Measurements from ENCODE around the gene ANXA4.
"Not testable (repeated sequence)": the region's sequence is repeated elsewhere in the genome, so short reads cannot be mapped to it uniquely, and the experiment has no call there.

ANXA4 gene

DNA sequence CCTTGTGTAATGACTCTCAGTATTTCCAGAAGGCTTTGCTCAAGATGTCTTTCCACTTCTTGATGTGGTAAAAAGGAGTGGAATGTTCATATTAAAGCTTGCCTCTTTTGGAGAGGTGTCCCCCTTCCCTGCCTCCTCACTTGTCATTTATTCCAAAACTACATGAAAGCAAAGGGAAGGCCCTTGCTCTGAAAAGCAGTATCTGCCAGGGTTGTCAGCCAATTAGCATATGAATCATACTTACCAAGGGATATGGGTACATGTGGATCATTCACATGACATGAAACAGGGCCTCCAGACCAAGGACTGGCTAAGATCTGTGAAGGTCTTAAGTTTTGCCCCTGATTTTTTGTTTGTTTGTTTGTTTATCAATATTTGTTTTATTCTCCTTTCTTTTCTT, 31.3 kb downstream of the ANXA4 start:
- DNase-seq (ENCODE audit: low read depth in 1 of 2, low spot score in 1 of 2): no peak
- no peaks in the 10 kb centered on the region for H3K27me3 ChIP-seq (ENCODE audit: insufficient read depth, poor library complexity, severe bottlenecking)
- TF ChIP-seq, protein P1, sequence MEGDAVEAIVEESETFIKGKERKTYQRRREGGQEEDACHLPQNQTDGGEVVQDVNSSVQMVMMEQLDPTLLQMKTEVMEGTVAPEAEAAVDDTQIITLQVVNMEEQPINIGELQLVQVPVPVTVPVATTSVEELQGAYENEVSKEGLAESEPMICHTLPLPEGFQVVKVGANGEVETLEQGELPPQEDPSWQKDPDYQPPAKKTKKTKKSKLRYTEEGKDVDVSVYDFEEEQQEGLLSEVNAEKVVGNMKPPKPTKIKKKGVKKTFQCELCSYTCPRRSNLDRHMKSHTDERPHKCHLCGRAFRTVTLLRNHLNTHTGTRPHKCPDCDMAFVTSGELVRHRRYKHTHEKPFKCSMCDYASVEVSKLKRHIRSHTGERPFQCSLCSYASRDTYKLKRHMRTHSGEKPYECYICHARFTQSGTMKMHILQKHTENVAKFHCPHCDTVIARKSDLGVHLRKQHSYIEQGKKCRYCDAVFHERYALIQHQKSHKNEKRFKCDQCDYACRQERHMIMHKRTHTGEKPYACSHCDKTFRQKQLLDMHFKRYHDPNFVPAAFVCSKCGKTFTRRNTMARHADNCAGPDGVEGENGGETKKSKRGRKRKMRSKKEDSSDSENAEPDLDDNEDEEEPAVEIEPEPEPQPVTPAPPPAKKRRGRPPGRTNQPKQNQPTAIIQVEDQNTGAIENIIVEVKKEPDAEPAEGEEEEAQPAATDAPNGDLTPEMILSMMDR (IDR thresholded peaks at IDR 0.05; ENCODE audit: insufficient read depth, low read length): no peak
- no peak for TF ChIP-seq POLR2AphosphoS5 (IDR thresholded peaks at IDR 0.05; ENCODE audit: low read depth)
- no peak overlapping the region for H3K4me3 ChIP-seq (replicated peaks; ENCODE audit: insufficient read depth, low read length)
- no peak overlapping the region for H3K27ac ChIP-seq (replicated peaks)

DNA sequence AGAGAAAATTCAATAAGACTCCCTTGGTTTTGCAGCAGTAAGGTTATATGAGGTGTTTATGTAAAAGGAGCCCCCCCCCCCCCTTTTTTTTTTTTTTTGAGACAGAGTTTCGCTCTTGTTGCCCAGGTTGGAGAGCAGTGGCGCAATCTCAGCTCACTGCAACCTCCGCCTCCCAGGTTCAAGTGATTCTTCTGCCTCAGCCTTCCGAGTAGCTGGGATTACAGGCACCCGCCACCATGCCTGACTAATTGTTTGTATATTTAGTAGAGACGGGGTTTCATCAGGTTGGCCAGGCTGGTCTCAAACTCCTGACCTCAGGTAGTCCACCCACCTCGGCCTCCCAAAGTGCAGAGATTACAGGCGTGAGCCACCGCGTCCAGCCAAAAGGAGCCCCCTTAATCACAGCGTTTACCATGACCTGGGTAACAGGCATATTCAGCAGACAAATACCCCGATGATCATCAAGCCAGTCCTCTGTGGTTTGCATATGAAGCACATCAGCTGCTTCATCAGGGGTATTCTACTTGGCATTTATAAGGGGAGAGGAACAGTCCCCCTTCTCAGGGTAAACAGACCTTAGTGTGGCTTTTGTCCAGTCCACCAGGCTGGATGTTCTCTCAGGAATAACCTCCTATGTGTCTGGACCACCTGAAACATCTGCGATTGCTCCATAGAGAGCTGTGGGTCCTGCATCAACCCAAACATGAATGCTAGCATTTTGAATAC, 32.5 kb downstream of the ANXA4 start:
- DNase-seq (ENCODE audit: low read depth in 1 of 2, low spot score in 1 of 2); H3K4me3 ChIP-seq (replicated peaks; ENCODE audit: insufficient read depth, low read length); H3K27me3 ChIP-seq (ENCODE audit: insufficient read depth, poor library complexity, severe bottlenecking); H3K27ac ChIP-seq (replicated peaks): not testable (repeated sequence)

DNA sequence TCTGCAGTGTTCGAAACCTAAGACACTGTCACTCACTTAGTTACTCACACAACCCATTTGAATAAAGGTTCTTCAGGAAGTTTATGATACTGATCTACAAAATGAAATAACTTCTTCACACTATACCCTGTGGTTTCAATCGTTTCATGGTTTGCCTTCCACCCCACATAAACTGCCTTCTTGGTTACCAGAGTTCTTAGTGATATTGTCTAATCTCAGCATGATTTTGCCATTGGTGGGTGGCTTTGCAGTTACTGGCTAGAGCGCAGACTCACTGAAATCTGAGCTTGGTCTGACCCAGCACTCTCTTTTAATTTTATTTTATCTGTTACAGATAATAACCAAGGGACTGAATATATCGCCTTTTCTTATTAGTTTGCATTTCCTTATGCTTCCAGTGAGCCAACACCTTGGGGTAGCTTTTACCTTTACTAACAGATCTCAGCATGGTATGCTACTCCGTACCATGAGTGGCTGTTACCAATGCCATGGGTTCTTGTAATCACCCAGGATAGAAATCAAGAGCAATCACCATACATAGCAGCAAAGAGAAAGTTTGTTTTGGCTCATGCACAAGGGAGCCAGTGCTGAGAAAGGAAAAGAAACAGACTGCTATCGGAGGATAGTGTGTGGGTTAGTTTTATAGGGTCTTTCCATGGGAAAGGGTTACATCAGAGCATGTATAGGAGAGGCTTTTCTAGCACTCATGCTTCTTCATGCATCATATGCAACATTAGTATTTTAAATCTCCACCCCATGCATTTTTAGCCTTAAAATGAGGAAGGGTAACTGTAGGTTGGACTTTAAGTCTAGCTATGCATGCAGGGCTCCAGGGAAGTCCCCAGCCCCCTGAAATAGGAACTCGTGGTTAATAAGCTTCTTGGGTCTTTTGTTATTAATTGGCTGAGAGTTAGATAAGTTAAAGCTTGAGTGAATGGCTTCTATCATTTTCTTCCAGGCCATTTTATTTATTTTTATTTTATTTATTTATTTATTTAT, 33.3 kb downstream of the ANXA4 start:
- Histone ChIP-seq H3K27ac (replicated peaks) (no peak overlapping the region), H3K4me3 (replicated peaks; ENCODE audit: insufficient read depth, low read length) (no peak overlapping the region), H3K27me3 (ENCODE audit: insufficient read depth, poor library complexity, severe bottlenecking) (no peaks in the 10 kb centered on the region)
- TF ChIP-seq SPI1 (IDR thresholded peaks at IDR 0.05; ENCODE audit: borderline replicate concordance, low read depth) (no peak), POLR2AphosphoS5 (IDR thresholded peaks at IDR 0.05; ENCODE audit: low read depth) (no peak), GABPA (IDR thresholded peaks at IDR 0.05; ENCODE audit: low read depth) (no peak)
- TF ChIP-seq, protein P1 (IDR thresholded peaks at IDR 0.05; ENCODE audit: insufficient read depth, low read length): no peak
- TF ChIP-seq, protein P2, sequence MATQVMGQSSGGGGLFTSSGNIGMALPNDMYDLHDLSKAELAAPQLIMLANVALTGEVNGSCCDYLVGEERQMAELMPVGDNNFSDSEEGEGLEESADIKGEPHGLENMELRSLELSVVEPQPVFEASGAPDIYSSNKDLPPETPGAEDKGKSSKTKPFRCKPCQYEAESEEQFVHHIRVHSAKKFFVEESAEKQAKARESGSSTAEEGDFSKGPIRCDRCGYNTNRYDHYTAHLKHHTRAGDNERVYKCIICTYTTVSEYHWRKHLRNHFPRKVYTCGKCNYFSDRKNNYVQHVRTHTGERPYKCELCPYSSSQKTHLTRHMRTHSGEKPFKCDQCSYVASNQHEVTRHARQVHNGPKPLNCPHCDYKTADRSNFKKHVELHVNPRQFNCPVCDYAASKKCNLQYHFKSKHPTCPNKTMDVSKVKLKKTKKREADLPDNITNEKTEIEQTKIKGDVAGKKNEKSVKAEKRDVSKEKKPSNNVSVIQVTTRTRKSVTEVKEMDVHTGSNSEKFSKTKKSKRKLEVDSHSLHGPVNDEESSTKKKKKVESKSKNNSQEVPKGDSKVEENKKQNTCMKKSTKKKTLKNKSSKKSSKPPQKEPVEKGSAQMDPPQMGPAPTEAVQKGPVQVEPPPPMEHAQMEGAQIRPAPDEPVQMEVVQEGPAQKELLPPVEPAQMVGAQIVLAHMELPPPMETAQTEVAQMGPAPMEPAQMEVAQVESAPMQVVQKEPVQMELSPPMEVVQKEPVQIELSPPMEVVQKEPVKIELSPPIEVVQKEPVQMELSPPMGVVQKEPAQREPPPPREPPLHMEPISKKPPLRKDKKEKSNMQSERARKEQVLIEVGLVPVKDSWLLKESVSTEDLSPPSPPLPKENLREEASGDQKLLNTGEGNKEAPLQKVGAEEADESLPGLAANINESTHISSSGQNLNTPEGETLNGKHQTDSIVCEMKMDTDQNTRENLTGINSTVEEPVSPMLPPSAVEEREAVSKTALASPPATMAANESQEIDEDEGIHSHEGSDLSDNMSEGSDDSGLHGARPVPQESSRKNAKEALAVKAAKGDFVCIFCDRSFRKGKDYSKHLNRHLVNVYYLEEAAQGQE (IDR thresholded peaks at IDR 0.05; ENCODE audit: insufficient replicate concordance, low read depth): no peak
- DNase-seq (ENCODE audit: low read depth in 1 of 2, low spot score in 1 of 2): no peak

DNA sequence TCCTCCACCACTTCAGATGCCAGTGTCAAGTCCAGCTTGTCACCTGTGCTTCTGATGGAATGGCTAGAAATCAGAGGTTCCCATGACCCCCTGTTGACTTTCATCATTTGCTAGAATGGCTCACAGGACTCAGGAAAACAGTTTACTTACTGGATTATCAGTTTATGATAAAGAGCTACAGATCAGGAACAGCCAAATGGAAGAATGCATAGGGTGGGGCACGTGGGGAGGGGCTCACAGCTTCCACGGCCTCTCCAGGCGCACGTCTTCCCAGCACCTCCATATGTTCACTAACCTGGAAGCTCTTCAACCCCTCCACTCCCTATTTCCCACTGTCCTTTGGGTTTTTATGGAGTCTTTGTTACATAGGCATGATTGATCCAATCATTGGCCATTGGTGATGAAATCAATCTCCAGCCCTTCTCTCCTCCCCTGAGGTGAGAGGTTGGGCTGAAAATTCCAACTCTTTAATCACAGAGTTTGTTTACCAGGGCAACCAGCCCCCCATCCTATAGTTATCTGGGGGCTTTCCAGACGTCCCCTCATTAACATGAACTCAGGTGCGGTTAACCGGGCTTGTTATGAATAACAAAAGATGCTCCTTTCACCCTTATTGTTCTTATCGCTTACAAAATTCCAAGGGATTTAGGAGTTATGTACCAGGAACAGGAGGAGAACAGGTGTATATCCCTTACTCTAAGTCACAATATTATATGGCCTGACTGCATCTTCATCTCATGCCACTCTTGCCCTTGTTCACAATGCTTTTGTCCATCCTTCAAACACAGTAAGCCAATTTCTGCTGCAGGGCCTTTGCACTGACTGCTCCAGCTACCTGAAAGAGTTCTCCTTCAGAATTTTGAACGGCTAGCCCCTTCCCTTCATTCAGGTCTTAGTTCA, 35.2 kb downstream of the ANXA4 start:
- Histone ChIP-seq H3K4me3 (replicated peaks; ENCODE audit: insufficient read depth, low read length) (no peak overlapping the region), H3K27ac (replicated peaks) (no peak overlapping the region), H3K27me3 (ENCODE audit: insufficient read depth, poor library complexity, severe bottlenecking) (no peaks in the 10 kb centered on the region)
- DNase-seq (ENCODE audit: low read depth in 1 of 2, low spot score in 1 of 2): no peak
- TF ChIP-seq, protein P1 (IDR thresholded peaks at IDR 0.05; ENCODE audit: insufficient read depth, low read length): no peak
- no peak for TF ChIP-seq POLR2AphosphoS5 (IDR thresholded peaks at IDR 0.05; ENCODE audit: low read depth)
- TF ChIP-seq, protein P2 (IDR thresholded peaks at IDR 0.05; ENCODE audit: insufficient replicate concordance, low read depth): no peak
- no peak for TF ChIP-seq SPI1 (IDR thresholded peaks at IDR 0.05; ENCODE audit: borderline replicate concordance, low read depth)
- TF ChIP-seq GABPA (IDR thresholded peaks at IDR 0.05; ENCODE audit: low read depth): no peak
